Neutrophil (primary cell): Measurements from ENCODE around the gene TFDP1.

Experiments
- H3K27ac ChIP-seq: fragments of 200-600 bp; sonication (generic); 2 replicates; pipeline ENCODE4 v1.5.1; 2016; ENCODE audit warnings: mild to moderate bottlenecking, moderate library complexity
- H3K27me3 ChIP-seq: fragments of 200-600 bp; sonication (generic); 2 replicates; pipeline ENCODE4 v1.6.0; 2016; ENCODE audit warnings: mild to moderate bottlenecking
- H3K36me3 ChIP-seq: fragments of 200-600 bp; sonication (generic); 2 replicates; pipeline ENCODE4 v1.5.1; 2017
- H3K4me1 ChIP-seq, 2 experiments: fragments of 200-600 bp in 1 of 2; sonication (generic) in 1 of 2; 1 replicate in 1 of 2; 2 replicates in 1 of 2; pipeline versions ENCODE4 v1.5.1 to v1.6.1; 2013 to 2016; ENCODE audit warnings: low read depth in 1 of 2, low read length in 1 of 2, mild to moderate bottlenecking in 1 of 2, moderate library complexity in 1 of 2; ENCODE audit not compliant: control insufficient read depth in 1 of 2, insufficient read depth in 1 of 2
- H3K4me3 ChIP-seq, 2 experiments: fragments of 200-600 bp in 1 of 2; sonication (generic) in 1 of 2; 1 replicate in 1 of 2; 2 replicates in 1 of 2; pipeline ENCODE4 v1.5.1; 2013 to 2016; ENCODE audit warnings: low read depth in 1 of 2, low read length in 1 of 2, mild to moderate bottlenecking in 1 of 2, moderate library complexity in 1 of 2
- H3K9me3 ChIP-seq: fragments of 200-600 bp; sonication (generic); 2 replicates; pipeline ENCODE4 v1.5.1; 2016
- TF ChIP-seq, protein P1 (sequence below): fragments of 200-600 bp; sonication (generic); IDR thresholded peaks from 2 replicates; pipeline ENCODE4 v1.5.1; 2016; ENCODE audit warnings: antibody characterized with exemption

Gene TFDP1

DNA sequence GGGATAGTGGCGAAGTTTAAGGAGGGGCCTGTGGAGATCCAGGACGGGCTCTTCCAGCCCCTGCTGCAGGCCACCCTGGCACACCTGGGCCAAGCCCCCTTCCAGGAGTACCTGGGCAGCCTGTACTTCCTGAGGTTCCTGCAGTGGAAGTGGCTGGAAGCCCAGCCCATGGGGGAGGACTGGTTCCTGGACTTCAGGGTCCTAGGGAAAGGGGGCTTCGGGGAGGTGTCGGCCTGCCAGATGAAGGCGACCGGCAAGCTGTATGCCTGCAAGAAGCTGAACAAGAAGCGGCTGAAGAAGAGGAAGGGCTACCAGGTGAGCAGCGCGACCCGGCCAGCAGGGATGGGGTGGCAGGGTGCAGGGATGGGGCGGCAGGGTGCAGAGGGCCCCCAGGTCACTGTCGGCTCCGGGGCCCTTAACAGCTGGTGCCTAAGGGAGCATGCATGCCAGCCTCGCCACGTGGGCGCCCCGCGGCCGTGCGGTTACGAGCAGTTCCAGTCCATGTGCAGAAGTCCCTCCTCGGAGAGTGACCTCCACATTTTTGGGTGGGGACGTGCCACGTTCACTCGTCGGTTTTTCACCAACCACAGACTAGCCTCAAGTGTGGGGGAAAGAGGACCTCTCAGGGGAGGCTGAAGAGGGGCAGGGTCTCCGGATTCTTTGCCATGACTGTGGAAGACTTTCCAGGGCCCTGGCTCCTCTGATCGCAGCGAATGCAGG lies 83.4 kb downstream of the TFDP1 start:
- H3K36me3 ChIP-seq = no peaks in the 10 kb centered on the region
- no peak overlapping the region for H3K4me3 ChIP-seq
- no peak overlapping the region for H3K27ac ChIP-seq
- TF ChIP-seq, protein P1, sequence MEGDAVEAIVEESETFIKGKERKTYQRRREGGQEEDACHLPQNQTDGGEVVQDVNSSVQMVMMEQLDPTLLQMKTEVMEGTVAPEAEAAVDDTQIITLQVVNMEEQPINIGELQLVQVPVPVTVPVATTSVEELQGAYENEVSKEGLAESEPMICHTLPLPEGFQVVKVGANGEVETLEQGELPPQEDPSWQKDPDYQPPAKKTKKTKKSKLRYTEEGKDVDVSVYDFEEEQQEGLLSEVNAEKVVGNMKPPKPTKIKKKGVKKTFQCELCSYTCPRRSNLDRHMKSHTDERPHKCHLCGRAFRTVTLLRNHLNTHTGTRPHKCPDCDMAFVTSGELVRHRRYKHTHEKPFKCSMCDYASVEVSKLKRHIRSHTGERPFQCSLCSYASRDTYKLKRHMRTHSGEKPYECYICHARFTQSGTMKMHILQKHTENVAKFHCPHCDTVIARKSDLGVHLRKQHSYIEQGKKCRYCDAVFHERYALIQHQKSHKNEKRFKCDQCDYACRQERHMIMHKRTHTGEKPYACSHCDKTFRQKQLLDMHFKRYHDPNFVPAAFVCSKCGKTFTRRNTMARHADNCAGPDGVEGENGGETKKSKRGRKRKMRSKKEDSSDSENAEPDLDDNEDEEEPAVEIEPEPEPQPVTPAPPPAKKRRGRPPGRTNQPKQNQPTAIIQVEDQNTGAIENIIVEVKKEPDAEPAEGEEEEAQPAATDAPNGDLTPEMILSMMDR = no peak
- peaks cover 21% of the 10 kb centered on the region for H3K27me3 ChIP-seq
- no peaks in the 10 kb centered on the region for H3K9me3 ChIP-seq
- H3K4me1 ChIP-seq = no peaks in the 10 kb centered on the region

DNA sequence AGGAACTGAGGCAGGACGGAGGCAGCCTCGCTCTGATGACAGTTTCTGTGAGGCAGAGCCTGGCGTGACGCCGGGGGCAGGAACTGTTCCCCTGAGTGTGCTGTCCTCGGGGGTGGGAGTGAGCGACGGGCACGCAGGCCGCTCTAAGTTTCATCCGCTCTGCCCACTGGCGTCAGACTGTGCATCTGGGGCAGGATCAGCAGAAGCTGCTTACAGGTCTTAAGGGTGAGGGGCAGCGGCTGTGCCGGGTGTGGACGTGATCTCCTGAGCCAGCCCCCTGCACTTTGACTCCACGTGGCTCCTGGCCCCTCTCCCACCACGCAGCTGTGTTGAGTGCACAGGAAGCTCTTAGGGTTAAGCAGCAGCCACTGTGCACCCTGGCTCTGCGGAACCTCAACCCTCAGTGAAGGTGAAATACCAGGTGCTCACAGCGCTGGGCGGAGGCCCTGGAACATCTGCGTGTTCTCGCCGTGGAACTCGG lies 84.0 kb downstream of the TFDP1 start:
- H3K36me3 ChIP-seq = no peaks in the 10 kb centered on the region
- no peak overlapping the region for H3K4me3 ChIP-seq
- no peaks in the 10 kb centered on the region for H3K9me3 ChIP-seq
- peaks cover 16% of the 10 kb centered on the region for H3K27me3 ChIP-seq
- H3K27ac ChIP-seq = no peak overlapping the region
- TF ChIP-seq, protein P1 = no peak
- H3K4me1 ChIP-seq = no peaks in the 10 kb centered on the region

DNA sequence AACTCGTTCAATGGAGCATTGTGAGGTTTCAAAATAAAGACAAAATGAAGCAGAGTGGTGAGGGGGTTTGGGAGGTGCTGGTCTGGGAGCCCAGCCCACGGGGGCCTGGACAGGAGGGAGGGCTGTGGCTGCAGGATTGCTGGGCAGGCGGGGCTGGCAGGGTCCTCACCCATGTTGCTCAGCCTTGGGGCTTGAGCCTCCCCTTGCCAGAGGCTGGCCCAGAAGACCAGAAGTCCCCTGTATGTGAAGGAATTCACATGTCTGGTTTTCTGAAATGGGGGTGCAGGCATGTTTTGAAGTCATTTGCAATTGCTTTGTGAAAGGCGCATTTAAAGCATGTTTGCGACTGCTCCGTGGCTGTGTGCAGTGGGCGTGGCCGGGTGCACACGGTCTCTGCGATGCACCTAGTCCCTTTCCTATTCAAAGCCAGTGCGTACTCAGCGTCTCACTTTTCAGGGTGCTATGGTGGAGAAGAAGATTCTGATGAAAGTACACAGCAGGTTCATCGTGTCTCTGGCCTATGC lies 84.7 kb downstream of the TFDP1 start:
- Histone ChIP-seq H3K4me3 (no peak overlapping the region), H3K27ac (no peak overlapping the region), H3K9me3 (no peaks in the 10 kb centered on the region), H3K27me3 (peaks cover 8% of the 10 kb centered on the region), H3K36me3 (no peaks in the 10 kb centered on the region), H3K4me1 (no peaks in the 10 kb centered on the region)
- TF ChIP-seq, protein P1 = no peak

DNA sequence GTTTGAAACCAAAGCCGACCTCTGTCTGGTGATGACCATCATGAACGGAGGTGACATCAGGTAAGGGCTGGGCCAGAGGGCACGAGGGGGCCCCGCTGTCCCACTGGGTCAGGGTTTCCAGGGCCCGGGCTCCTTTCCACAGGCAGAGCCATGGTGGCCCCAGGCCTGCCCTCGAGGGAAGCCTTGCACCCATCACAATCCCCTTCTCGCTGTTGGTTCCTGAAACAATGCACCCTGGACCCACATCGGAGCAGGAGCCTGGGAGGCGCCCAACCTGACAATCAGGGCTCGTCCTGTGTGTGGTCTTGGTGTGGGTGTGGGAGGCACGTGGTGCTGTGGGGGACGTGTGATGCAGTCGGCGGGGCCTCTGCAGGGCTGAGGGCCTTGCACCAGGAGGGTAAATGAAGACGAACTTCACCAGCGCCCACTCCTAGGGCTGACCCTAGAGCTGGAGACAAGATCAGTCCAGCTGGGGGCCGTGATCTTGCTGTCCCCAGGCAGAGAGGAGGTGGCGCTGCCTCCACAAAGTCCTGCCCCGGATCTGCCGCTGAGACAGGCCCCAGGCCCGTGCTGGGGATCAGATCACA lies 85.3 kb downstream of the TFDP1 start:
- H3K4me3 ChIP-seq = no peak overlapping the region
- no peaks in the 10 kb centered on the region for H3K4me1 ChIP-seq

DNA sequence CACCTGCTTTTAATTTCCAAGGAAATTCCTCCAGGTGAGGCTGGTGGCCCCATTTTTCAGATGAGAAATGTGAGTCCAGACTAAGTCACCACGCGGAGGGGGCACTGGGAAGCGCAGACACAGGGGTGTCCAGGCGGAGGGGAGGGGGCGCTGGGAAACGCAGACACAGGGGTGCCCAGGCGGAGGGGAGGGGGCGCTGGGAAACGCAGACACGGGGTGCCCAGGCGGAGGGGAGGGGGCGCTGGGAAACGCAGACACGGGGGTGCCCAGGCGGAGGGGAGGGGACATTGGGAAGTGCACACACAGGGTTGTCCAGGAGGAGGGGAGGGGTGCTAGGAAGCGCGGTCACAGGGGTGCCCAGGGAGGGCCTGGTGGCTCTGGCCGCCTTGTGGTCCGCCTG lies 86.0 kb downstream of the TFDP1 start:
- Histone ChIP-seq H3K4me3 (no peak overlapping the region), H3K27ac (no peak overlapping the region), H3K27me3 (no peaks in the 10 kb centered on the region), H3K4me1 (no peaks in the 10 kb centered on the region), H3K36me3 (no peaks in the 10 kb centered on the region), H3K9me3 (no peaks in the 10 kb centered on the region)
- TF ChIP-seq, protein P1 = no peak

More for the DNA sequence above, 85.3 kb downstream of the TFDP1 start:
- Histone ChIP-seq H3K9me3 (no peaks in the 10 kb centered on the region), H3K27me3 (peaks cover 3% of the 10 kb centered on the region), H3K27ac (no peak overlapping the region), H3K36me3 (no peaks in the 10 kb centered on the region)
- TF ChIP-seq, protein P1 = no peak
